H9 (cell line): ENCODE data around the gene LCE3E. TPM values are rescaled to one million over a fixed set of nuclear protein-coding genes. Genes with fewer than 3 reads are reported as not detected.

Source experiments
- DNase-seq: peaks from one replicate; pipeline ENCODE4 v3.0.0-alpha.2; 2017
- H2AFZ ChIP-seq: one replicate; pipeline ENCODE4 v1.6.1; 2013; ENCODE audit warnings: mild to moderate bottlenecking, low read length, control low read depth, moderate library complexity
- H2AK5ac ChIP-seq: 2 replicates; pipeline ENCODE4 v1.6.1; 2013; ENCODE audit warnings: low read length, control low read depth, mixed read lengths; ENCODE audit not compliant: insufficient read length
- H2BK120ac ChIP-seq: one replicate; pipeline ENCODE4 v1.6.1; 2013; ENCODE audit warnings: low read depth, mild to moderate bottlenecking, low read length, control low read depth, inconsistent platforms; ENCODE audit not compliant: poor library complexity, severe bottlenecking
- H2BK12ac ChIP-seq: 2 replicates; pipeline ENCODE4 v1.6.1; 2013; ENCODE audit warnings: low read length, control low read depth, mixed read lengths, low read depth; ENCODE audit not compliant: insufficient read length
- H2BK15ac ChIP-seq: 2 replicates; pipeline ENCODE4 v1.6.1; 2013; ENCODE audit warnings: low read depth, low read length, control low read depth
- H2BK20ac ChIP-seq: one replicate; pipeline ENCODE4 v1.6.1; 2013; ENCODE audit warnings: low read depth, mild to moderate bottlenecking, low read length, control low read depth, inconsistent platforms; ENCODE audit not compliant: poor library complexity, severe bottlenecking
- H2BK5ac ChIP-seq: 2 replicates; pipeline ENCODE4 v1.6.1; 2013; ENCODE audit warnings: low read length, control low read depth, mixed read lengths; ENCODE audit not compliant: insufficient read length
- H3K14ac ChIP-seq: 2 replicates; pipeline ENCODE4 v1.6.1; 2013; ENCODE audit warnings: low read length, control low read depth; ENCODE audit not compliant: insufficient read depth
- H3K18ac ChIP-seq: 2 replicates; pipeline ENCODE4 v1.6.1; 2013; ENCODE audit warnings: low read depth, mild to moderate bottlenecking, mixed read lengths, low read length, control low read depth; ENCODE audit not compliant: insufficient read length
- H3K23ac ChIP-seq: 2 replicates; pipeline ENCODE4 v1.6.1; 2013; ENCODE audit warnings: low read length, control low read depth, mixed read lengths, low read depth; ENCODE audit not compliant: insufficient read length
- H3K23me2 ChIP-seq: 2 replicates; pipeline ENCODE4 v1.6.1; 2013; ENCODE audit warnings: low read depth, mild to moderate bottlenecking, mixed read lengths, low read length, control low read depth; ENCODE audit not compliant: insufficient read length, poor library complexity, severe bottlenecking
- H3K27ac ChIP-seq: 2 replicates; pipeline ENCODE4 v1.5.1; 2013; ENCODE audit warnings: low read length, control low read depth, mixed read lengths, low read depth; ENCODE audit not compliant: insufficient read length
- H3K27me3 ChIP-seq: 2 replicates; pipeline ENCODE4 v1.6.1; 2013; ENCODE audit warnings: low read length, control low read depth, inconsistent platforms; ENCODE audit not compliant: insufficient read depth
- H3K4ac ChIP-seq: 2 replicates; pipeline ENCODE4 v1.6.1; 2013; ENCODE audit warnings: low read depth, mild to moderate bottlenecking, control low read depth, inconsistent platforms, low read length, moderate library complexity
- H3K4me1 ChIP-seq: 2 replicates; pipeline ENCODE4 v1.6.1; 2013; ENCODE audit warnings: low read length, control low read depth, inconsistent platforms; ENCODE audit not compliant: insufficient read depth
- H3K4me2 ChIP-seq: 2 replicates; pipeline ENCODE4 v1.6.1; 2013; ENCODE audit warnings: low read length, control low read depth, mixed read lengths; ENCODE audit not compliant: insufficient read length, insufficient read depth
- H3K56ac ChIP-seq: 2 replicates; pipeline ENCODE4 v1.6.1; 2013; ENCODE audit warnings: low read depth, mild to moderate bottlenecking, mixed read lengths, low read length, control low read depth; ENCODE audit not compliant: insufficient read length
- H3K79me1 ChIP-seq: 2 replicates; pipeline ENCODE4 v1.6.1; 2013; ENCODE audit warnings: low read depth, mild to moderate bottlenecking, moderate library complexity, low read length, control low read depth, inconsistent platforms; ENCODE audit not compliant: insufficient read depth, poor library complexity, severe bottlenecking
- H3K79me2 ChIP-seq: 2 replicates; pipeline ENCODE4 v1.6.1; 2013; ENCODE audit warnings: low read length, control low read depth, inconsistent platforms; ENCODE audit not compliant: insufficient read depth
- H3K9ac ChIP-seq: 2 replicates; pipeline ENCODE4 v1.6.1; 2013; ENCODE audit warnings: low read length, control low read depth, mixed read lengths; ENCODE audit not compliant: insufficient read length; ENCODE audit errors: extremely low read depth
- H3K9me3 ChIP-seq: one replicate; pipeline ENCODE4 v1.6.1; 2013; ENCODE audit warnings: low read depth, low read length, inconsistent platforms; ENCODE audit not compliant: control insufficient read depth
- H3T11ph ChIP-seq: one replicate; pipeline ENCODE4 v1.6.1; 2013; ENCODE audit warnings: mild to moderate bottlenecking, low read length, control low read depth, inconsistent platforms
- H4K20me1 ChIP-seq: one replicate; pipeline ENCODE4 v1.6.1; 2013; ENCODE audit not compliant: control insufficient read depth, insufficient read length, insufficient read depth
- H4K5ac ChIP-seq: 2 replicates; pipeline ENCODE4 v1.6.1; 2013; ENCODE audit warnings: low read depth, mild to moderate bottlenecking, mixed read lengths, low read length, control low read depth; ENCODE audit not compliant: insufficient read length
- H4K8ac ChIP-seq: replicated peaks from 2 replicates; pipeline ENCODE4 v1.6.1; 2013; ENCODE audit warnings: low read length, control low read depth, mixed read lengths, low read depth; ENCODE audit not compliant: insufficient read length
- H4K91ac ChIP-seq: 2 replicates; pipeline ENCODE4 v1.6.1; 2013; ENCODE audit warnings: low read depth, mild to moderate bottlenecking, moderate library complexity, mixed read lengths, low read length, control low read depth; ENCODE audit not compliant: insufficient read length
- H3K27ac Mint-ChIP-seq, 3 experiments: 2 replicates in 2 of 3; 3 replicates in 1 of 3; pipeline ENCODE4 v1.8.0; 2020 to 2021; ENCODE audit warnings: mixed read lengths in 3 of 3, mild to moderate bottlenecking in 1 of 3, moderate library complexity in 1 of 3
- H3K27me3 Mint-ChIP-seq: 2 replicates; pipeline ENCODE4 v1.8.0; 2021; ENCODE audit warnings: low read depth, mild to moderate bottlenecking, moderate library complexity, mixed read lengths
- H3K36me3 Mint-ChIP-seq, 3 experiments: 2 replicates in 2 of 3; 3 replicates in 1 of 3; pipeline ENCODE4 v1.8.0; 2020 to 2021; ENCODE audit warnings: low read depth in 3 of 3, mixed read lengths in 3 of 3; ENCODE audit not compliant: insufficient read depth in 1 of 3
- H3K4me1 Mint-ChIP-seq, 2 experiments: 2 replicates each; pipeline ENCODE4 v1.8.0; 2020; ENCODE audit warnings: mixed read lengths in 2 of 2
- H3K4me3 Mint-ChIP-seq, 2 experiments: 2 replicates in 1 of 2; 3 replicates in 1 of 2; pipeline ENCODE4 v1.8.0; 2020 to 2021; ENCODE audit warnings: mild to moderate bottlenecking in 2 of 2, mixed read lengths in 2 of 2, moderate library complexity in 1 of 2
- H3K9me3 Mint-ChIP-seq, 2 experiments: 2 replicates in 1 of 2; 3 replicates in 1 of 2; pipeline ENCODE4 v1.8.0; 2020; ENCODE audit warnings: mild to moderate bottlenecking in 2 of 2, mixed read lengths in 2 of 2, moderate library complexity in 1 of 2
- WGBS: extraction: QIAGEN DNeasy Blood & Tissue Kit; methylation state at CpG from one replicate; pipeline ENCODE4 v1.1.7; 2013; ENCODE audit warnings: missing lambda C conversion rate, low lambda C conversion rate, mixed read lengths; ENCODE audit not compliant: insufficient read length; ENCODE audit errors: extremely low coverage; 5-methylcytosine and 5-hydroxymethylcytosine counted together
- total RNA-seq: library from RNA; stranded (reverse); gene quantifications from 2 replicates; pipeline ENCODE4 v1.2.1, GENCODE V29; 2021
- TF ChIP-seq, protein P1 (sequence below): fragments of 200-600 bp; sonication (generic); conservative IDR thresholded peaks from 3 replicates; pipeline ENCODE4 v1.8.0; 2021; ENCODE audit warnings: antibody characterized with exemption, mild to moderate bottlenecking

The LCE3E gene
- total RNA-seq, 1 experiment from 2014 or later = not detected

GRCh38 chr1:152599934-152600333, 33.4 kb upstream of the LCE3E start, which contains the start of gene LCE3C:
Gene LCE3C (plus strand): TSS chr1:152600234. CDS start chr1:152600732, 498 bp downstream.
- H3K14ac ChIP-seq = no peak within 1 kb of the TSS
- no peak within 1 kb of the TSS for H3K27ac ChIP-seq
- no peaks in the 10 kb centered on the region for H3K27me3 ChIP-seq
- H3K18ac ChIP-seq = no peak within 1 kb of the TSS
- no peaks in the 10 kb centered on the region for H3K79me1 ChIP-seq
- H2BK20ac ChIP-seq = no peak within 1 kb of the TSS
- no peak within 1 kb of the TSS for H2BK12ac ChIP-seq
- no peak within 1 kb of the TSS for H3K27ac Mint-ChIP-seq
- no peak within 1 kb of the TSS for H2AK5ac ChIP-seq
- TF ChIP-seq, protein P1, sequence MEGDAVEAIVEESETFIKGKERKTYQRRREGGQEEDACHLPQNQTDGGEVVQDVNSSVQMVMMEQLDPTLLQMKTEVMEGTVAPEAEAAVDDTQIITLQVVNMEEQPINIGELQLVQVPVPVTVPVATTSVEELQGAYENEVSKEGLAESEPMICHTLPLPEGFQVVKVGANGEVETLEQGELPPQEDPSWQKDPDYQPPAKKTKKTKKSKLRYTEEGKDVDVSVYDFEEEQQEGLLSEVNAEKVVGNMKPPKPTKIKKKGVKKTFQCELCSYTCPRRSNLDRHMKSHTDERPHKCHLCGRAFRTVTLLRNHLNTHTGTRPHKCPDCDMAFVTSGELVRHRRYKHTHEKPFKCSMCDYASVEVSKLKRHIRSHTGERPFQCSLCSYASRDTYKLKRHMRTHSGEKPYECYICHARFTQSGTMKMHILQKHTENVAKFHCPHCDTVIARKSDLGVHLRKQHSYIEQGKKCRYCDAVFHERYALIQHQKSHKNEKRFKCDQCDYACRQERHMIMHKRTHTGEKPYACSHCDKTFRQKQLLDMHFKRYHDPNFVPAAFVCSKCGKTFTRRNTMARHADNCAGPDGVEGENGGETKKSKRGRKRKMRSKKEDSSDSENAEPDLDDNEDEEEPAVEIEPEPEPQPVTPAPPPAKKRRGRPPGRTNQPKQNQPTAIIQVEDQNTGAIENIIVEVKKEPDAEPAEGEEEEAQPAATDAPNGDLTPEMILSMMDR = no peak
- no peak for DNase-seq
- H3K4ac ChIP-seq = no peak within 1 kb of the TSS
- no peak within 1 kb of the TSS for H4K91ac ChIP-seq
- H2AFZ ChIP-seq = no peak within 1 kb of the TSS
- H4K8ac ChIP-seq = no peak within 1 kb of the TSS
- no peak within 1 kb of the TSS for H3K4me2 ChIP-seq
- no peak within 1 kb of the TSS for H2BK5ac ChIP-seq
- H3K9me3 Mint-ChIP-seq = peaks cover 72 to 87% of the 10 kb centered on the region in 2 experiments
- H3K23ac ChIP-seq = no peak within 1 kb of the TSS
- no peak within 1 kb of the TSS for H3K9ac ChIP-seq
- no peak within 1 kb of the TSS for H3T11ph ChIP-seq
- H3K4me1 Mint-ChIP-seq = no peaks in the 10 kb centered on the region
- no peaks in the 10 kb centered on the region for H4K20me1 ChIP-seq
- no peaks in the 10 kb centered on the region for H3K79me2 ChIP-seq
- H3K56ac ChIP-seq = no peak within 1 kb of the TSS
- H2BK15ac ChIP-seq = no peak within 1 kb of the TSS
- H3K4me3 Mint-ChIP-seq = no peak within 1 kb of the TSS
- H3K27me3 Mint-ChIP-seq = no peaks in the 10 kb centered on the region; the same call in none of the 2 replicates
- H3K4me1 ChIP-seq = no peaks in the 10 kb centered on the region
- H4K5ac ChIP-seq = no peak within 1 kb of the TSS
- peaks cover 58% of the 10 kb centered on the region for H3K9me3 ChIP-seq
- H3K36me3 Mint-ChIP-seq = peaks cover 0 to 1% (median 0%) of the 10 kb centered on the region in 3 experiments; a peak in 2 of 7 replicates
- H2BK120ac ChIP-seq = no peak within 1 kb of the TSS
- no CpG with 5 or more reads among the region's 4 CpGs for WGBS
- H3K23me2 ChIP-seq = no peaks in the 10 kb centered on the region
